ENCODE results near the gene PCBP2. TPM values are rescaled to one million over a fixed set of nuclear protein-coding genes. Genes with fewer than 3 reads are reported as not detected.

Gene PCBP2
- total RNA-seq, 1 experiment from 2014 or later = 981 TPM

GRCh38 chr12:53506450-53506785, 54.5 kb downstream of the PCBP2 start (continued):
- TF ChIP-seq MLX (CRISPR knock-in tag; IDR thresholded peaks at IDR 0.05) (no peak), TEAD4 (CRISPR knock-in tag; IDR thresholded peaks at IDR 0.05) (no peak), PRRX2 (CRISPR knock-in tag; IDR thresholded peaks at IDR 0.05) (no peak), MXD4 (CRISPR knock-in tag; IDR thresholded peaks at IDR 0.05; ENCODE audit: borderline replicate concordance) (no peak), ZNF138 (CRISPR knock-in tag; conservative IDR thresholded peaks at IDR 0.05) (no peak), AFF4 (CRISPR knock-in tag; IDR thresholded peaks at IDR 0.05; ENCODE audit: borderline replicate concordance) (no peak), NR2C2 (CRISPR knock-in tag; IDR thresholded peaks at IDR 0.05) (no peak)

- DNase-seq (ENCODE audit: low spot score) = no peak
- H3K27me3 Mint-ChIP-seq (ENCODE audit: low read depth) = no peaks in the 10 kb centered on the region
- TF ChIP-seq RELA (CRISPR knock-in tag; IDR thresholded peaks at IDR 0.05; ENCODE audit: borderline replicate concordance) = no peak
- no peak for TF ChIP-seq NR1H2 (CRISPR knock-in tag; IDR thresholded peaks at IDR 0.05)
- TF ChIP-seq ZNF138 (CRISPR knock-in tag; conservative IDR thresholded peaks at IDR 0.05) = no peak
- TF ChIP-seq ELF4 (CRISPR knock-in tag; IDR thresholded peaks at IDR 0.05; ENCODE audit: low read depth) = no peak
- no peak for TF ChIP-seq ATF3 (CRISPR knock-in tag; conservative IDR thresholded peaks at IDR 0.05)
- TF ChIP-seq ATF6 (CRISPR knock-in tag; IDR thresholded peaks at IDR 0.05) = no peak
- no peak for TF ChIP-seq CBFB (CRISPR knock-in tag; IDR thresholded peaks at IDR 0.05; ENCODE audit: low read depth)
- no peak for TF ChIP-seq MAX (CRISPR knock-in tag; IDR thresholded peaks at IDR 0.05)
- no peak for TF ChIP-seq ERG (CRISPR knock-in tag; IDR thresholded peaks at IDR 0.05)
- no peak for TF ChIP-seq EMX1 (CRISPR knock-in tag; IDR thresholded peaks at IDR 0.05)
- TF ChIP-seq ZNF121 (CRISPR knock-in tag; IDR thresholded peaks at IDR 0.05) = no peak
- TF ChIP-seq ZNF425 (CRISPR knock-in tag; conservative IDR thresholded peaks at IDR 0.05) = no peak
- no peak for TF ChIP-seq SOX15 (CRISPR knock-in tag; IDR thresholded peaks at IDR 0.05)
- TF ChIP-seq FOXP4 (CRISPR knock-in tag; IDR thresholded peaks at IDR 0.05) = no peak
Observed at GRCh38 chr12:53506881-53507602, 55.1 kb downstream of the PCBP2 start, which contains the start of gene NPFF. NPFF (minus strand) TSS chr12:53507484; CDS start chr12:53507474, 10 bp downstream.

More at GRCh38 chr12:53506881-53507602, 55.1 kb downstream of the PCBP2 start, which contains the start of gene NPFF:
- Mint-ChIP-seq H3K27ac (peak within 1 kb of the TSS; percentile 49; the same call in 1 of the 2 replicates), H3K36me3 (peaks cover 21% of the 10 kb centered on the region), H3K9me3 (no peaks in the 10 kb centered on the region), H3K4me1 (peaks cover 6% of the 10 kb centered on the region), H3K4me3 (no peak within 1 kb of the TSS)
- POLR2A ChIA-PET = no interaction called here
- CTCF ChIA-PET = interaction anchor here (0.7 to 6.8 kb wide), 4 partner anchors 8 to 180 kb away, joined by 3 to 99 read pairs (median 11); no protein-coding TSS in a partner anchor
- ATAC-seq = peak; percentile 7; the same call in 1 of the 2 replicates
